GM12875 (cell line): ENCODE data around the gene TCEAL3.
"Not testable (repeated sequence)": the region's sequence is repeated elsewhere in the genome, so short reads cannot be mapped to it uniquely, and the experiment has no call there.

Experiments
- H3K4me3 ChIP-seq: one replicate; pipeline ENCODE4 v1.5.1; 2011; ENCODE audit warnings: low read depth, low read length, control low read depth
- TF ChIP-seq, protein P1 (sequence below): IDR thresholded peaks from 2 replicates; pipeline ENCODE4 v1.5.1; 2011; ENCODE audit warnings: low read depth, mild to moderate bottlenecking, control low read depth, inconsistent platforms, low read length, moderate library complexity, borderline replicate concordance; ENCODE audit not compliant: insufficient read depth

TCEAL3 gene

DNA sequence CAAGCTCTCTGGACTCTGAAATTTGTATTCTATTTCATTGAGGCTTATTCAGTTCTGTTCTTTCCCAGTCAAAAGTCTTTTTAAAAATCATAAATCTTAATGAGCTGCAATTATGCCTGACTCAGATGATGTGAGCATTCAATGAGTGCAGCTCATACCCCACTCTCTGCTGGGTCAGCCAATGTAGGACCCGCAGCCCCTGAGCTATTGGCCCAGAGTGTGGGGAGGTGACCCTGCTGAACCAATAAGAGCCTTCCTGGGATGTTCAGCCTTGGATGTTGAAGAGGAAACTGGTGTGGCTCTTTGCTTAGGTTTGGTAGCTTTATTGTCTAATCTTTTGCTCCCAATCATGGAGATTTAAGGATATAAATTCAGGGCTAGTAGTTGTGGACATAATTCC is 34.6 kb upstream of the TCEAL3 start:
- no peak overlapping the region for H3K4me3 ChIP-seq
- TF ChIP-seq, protein P1, sequence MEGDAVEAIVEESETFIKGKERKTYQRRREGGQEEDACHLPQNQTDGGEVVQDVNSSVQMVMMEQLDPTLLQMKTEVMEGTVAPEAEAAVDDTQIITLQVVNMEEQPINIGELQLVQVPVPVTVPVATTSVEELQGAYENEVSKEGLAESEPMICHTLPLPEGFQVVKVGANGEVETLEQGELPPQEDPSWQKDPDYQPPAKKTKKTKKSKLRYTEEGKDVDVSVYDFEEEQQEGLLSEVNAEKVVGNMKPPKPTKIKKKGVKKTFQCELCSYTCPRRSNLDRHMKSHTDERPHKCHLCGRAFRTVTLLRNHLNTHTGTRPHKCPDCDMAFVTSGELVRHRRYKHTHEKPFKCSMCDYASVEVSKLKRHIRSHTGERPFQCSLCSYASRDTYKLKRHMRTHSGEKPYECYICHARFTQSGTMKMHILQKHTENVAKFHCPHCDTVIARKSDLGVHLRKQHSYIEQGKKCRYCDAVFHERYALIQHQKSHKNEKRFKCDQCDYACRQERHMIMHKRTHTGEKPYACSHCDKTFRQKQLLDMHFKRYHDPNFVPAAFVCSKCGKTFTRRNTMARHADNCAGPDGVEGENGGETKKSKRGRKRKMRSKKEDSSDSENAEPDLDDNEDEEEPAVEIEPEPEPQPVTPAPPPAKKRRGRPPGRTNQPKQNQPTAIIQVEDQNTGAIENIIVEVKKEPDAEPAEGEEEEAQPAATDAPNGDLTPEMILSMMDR: no peak

- no peak overlapping the region for H3K4me3 ChIP-seq
- TF ChIP-seq, protein P1: no peak
Observed at GRCh38 chrX:103584596-103584995, 23.2 kb upstream of the TCEAL3 start.

DNA sequence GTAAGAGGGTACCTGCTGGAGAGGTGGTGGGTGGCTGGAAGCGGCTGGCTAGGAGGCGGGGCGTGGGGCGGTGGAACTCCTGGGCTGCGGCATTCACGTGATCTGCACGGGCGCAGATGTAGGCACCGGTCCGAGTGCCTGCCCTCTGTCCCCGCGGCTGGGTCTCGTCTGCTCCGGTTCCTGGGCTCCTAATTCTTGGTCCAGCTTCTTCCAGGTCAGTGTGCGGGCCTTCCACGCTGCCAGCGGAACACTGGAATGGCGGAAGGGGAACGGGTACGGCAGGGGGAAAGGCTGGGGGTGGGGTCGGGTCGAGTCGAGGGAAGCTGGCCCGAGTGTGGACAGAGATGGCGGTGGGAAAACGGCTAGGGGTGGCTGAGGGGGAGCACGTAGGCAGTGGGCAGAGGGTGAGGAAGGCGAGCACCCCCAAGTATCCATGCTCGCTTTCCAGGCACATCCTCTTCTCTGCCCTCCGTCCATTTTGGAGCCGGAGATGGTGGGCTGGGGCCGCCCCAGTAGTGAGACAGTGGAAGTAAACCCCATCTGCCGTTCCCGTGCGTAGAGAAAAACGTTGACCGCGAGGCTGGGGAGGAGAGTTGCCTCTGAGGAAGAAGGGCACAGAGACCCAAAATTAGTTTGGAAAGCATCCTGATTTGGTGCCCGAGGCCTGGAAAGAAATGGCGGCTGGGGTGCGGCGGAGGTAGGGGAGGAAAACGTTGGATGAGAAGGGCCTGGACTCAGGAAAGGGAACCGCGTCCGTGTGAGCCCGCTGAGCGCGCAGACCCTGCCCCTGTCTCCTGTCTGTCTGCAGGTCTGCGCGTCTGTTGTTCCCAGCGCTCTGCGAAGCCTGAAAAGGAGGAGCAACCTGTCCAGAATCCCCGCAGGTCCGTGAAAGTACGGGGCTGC is 22.1 kb upstream of the TCEAL3 start, which contains the start of gene TCEAL4:
TSS of gene TCEAL4 (plus strand) at position 105 of the 903 bp plus-strand sequence. CDS start 1,161 bp downstream, outside the sequence.
- TF ChIP-seq, protein P1: no peak
- H3K4me3 ChIP-seq: peak within 1 kb of the TSS; percentile 72

GRCh38 chrX:103586314-103586646 is 21.5 kb upstream of the TCEAL3 start:
- H3K4me3 ChIP-seq: peak overlapping the region; percentile 72
- TF ChIP-seq, protein P1: no peak

GRCh38 chrX:103586659-103587058 is 21.1 kb upstream of the TCEAL3 start:
- H3K4me3 ChIP-seq: peak overlapping the region; percentile 72
- TF ChIP-seq, protein P1: no peak

- not testable (repeated sequence) for H3K4me3 ChIP-seq
Observed at GRCh38 chrX:103592295-103592694, 15.5 kb upstream of the TCEAL3 start.

DNA sequence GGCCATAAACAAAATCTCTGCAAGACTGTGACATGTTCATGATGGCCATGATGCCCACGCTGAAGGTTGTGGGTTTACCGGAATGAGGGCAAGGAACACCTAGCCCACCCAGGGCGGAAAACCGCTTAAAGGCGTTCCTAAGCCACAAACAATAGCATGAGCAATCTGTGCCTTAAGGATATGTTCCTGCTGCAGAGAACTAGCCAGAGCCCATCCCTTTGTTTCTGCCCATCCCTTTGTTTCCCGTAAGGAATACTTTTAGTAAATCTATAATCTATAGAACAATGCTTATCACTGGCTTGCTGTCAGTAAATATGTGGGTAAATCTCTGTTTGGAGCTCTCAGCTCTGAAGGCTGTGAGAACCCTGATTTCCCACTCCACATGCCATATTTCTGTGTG is 12.6 kb upstream of the TCEAL3 start:
- H3K4me3 ChIP-seq: not testable (repeated sequence)

DNA sequence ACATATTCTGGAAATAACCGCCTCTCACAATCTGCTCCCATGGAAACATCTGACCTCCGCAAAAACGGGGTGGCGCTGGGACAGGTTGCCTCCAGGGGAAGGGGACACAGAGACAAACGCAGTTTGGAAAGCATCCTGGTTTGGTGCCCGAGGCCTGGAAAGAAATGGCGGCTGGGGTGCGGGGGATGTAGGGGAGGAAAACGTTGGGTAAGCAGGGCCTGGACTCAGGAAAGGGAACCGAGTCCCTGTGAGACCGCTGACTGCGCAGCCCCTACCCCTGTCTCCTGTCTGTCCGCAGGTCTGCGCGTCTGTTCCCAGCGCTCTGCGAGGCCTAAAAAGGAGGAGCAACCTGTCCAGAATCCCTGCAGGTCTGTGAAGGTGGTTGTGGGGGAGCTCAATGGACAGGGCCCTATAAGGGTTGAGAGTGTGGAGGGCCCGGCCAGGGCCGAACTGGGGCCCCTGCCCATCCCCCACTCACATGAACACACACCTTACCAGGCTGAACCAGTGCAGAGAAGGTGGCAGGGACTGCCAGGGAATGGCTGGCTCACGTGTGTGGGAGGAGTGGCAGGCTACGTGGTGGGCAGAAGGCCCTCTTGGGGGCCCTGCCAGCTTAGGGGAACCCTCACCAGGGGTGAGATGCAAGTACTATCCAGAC is 672 bp downstream of the TCEAL3 start:
- peak overlapping the region; percentile 66 for H3K4me3 ChIP-seq
- TF ChIP-seq, protein P1: no peak
